Measurements from ENCODE around the gene SLC4A1.

SLC4A1 gene

DNA sequence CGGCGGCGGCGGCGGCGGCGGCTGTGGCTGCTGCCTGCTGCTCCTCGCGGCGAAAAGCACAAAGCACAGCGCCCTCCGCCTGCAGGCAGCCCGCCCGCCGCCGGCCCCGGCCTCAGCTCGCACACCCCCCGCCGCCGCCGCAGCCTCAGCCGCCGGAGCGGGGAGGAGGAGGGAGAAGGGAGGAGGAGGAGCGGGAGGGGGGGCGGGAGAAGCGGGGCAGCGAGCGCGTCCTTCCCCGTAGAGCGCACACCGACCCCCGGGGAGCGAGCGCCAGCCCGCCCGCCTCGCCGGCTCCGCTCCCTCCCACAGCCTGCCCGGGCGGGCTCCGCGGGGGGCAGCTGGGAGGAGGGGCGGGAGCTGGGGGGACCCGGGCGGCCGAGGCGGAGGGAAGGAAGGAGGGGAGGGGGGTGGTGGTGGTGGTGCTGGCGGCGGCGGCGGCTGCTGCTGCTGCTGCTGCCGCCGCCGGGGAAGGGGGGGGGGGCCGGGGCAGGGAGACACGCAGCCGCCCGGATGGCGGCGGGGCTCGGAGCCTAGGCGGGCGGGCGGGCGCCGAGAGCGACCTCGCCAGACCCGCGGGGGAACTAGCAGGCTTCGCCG, 48.2 kb downstream of the SLC4A1 start, which contains the start of gene UBTF:
TSS of gene UBTF (minus strand) at position 60 of the 597 bp plus-strand sequence. CDS start 1,446 bp downstream, outside the sequence.
- peak; percentile 35 for DNase-seq

DNA sequence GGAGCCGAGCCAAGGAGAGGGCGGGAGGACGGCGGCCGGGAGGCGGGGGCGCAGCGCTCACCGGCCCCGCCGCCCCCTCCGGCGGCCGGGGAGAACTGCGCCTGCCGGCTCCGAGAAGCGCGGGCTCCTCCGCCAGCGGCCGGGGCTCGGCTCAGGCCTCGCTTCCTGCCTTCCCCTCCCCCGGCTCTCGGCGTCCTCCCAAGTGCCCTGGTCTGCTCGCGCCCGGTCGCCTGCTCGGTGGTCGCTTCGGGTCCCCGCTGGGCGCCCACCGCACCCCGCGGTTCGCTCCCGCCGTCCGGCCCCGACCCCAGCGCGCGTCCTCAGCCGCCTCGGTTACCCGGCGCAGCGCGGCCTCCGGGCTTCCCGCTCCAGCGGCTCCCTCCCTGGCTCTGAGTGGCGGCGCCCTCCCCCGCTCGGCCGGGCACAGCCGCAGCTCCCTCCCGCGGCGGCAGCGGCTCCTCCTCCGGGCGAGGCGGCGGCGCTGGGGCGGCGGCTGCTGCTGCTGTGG, 48.8 kb downstream of the SLC4A1 start:
- peak; percentile 47 for DNase-seq

DNA sequence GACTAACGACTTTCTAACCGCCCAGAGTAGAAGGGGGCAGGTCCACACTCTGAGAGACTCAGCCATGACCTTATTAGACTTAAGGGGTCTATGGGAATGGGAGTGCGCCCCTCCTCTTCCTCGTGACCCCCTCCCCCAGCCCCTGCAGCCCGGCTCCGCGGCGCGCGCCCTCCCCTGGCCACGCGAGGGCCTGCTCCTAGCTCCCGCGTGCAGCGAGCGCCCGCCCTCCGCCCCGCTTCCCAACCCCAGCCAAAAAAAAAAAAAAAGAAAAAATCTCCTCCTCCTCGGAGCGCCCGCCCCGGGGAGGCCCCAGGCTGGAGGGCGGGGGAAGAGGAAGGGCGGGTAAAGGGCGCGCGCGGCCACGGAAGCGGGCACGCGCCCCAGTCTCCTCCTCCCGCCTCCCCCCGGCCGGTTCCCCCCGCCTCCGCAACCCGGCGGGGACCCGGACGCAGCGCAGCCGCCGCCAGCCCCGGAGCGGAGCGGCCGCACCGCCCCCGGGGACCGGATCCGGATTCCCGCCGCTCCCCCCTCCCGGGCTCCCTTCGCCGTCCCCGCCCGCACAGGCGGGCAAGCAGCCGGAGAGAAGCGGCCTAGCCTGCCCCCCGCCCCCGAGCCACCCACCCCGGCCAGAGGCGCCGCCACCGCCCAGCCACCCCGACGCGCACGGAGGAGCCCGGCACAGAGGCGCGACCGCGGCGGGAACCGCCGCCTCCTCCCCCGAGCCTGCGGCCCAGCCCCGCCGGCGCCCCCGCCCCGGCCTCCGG, 49.4 kb downstream of the SLC4A1 start:
- peak; percentile 70 for DNase-seq

DNA sequence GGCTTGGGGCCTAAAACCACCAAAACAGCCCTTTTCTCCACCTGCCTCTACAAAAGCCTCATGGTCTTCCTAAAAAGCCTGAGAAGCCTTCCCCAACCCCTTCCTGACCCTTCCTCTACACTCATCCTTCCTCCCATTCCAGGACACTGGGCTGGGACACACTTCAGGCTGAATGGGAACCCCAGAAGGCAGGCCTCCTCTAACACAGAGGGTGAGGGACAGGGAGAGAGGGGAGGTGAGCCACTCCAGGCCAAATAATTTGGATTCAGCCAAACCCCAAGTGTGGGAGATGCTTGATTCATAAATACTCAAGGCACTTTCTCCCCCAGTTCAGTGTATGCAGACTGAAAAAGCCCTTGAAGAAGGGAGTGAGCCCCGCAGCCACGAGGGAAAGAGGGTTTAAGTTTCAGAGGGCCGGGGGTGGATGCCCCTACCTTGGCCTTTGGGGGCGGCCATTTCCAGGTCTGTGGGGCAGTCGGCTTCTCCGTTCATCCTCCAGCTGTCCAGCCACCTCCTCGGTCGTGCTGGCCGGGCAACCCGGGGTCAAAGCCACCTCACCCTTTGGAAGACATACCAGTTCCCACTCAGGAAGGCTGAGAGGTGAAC, 50.1 kb downstream of the SLC4A1 start:
- no peak for DNase-seq

DNA sequence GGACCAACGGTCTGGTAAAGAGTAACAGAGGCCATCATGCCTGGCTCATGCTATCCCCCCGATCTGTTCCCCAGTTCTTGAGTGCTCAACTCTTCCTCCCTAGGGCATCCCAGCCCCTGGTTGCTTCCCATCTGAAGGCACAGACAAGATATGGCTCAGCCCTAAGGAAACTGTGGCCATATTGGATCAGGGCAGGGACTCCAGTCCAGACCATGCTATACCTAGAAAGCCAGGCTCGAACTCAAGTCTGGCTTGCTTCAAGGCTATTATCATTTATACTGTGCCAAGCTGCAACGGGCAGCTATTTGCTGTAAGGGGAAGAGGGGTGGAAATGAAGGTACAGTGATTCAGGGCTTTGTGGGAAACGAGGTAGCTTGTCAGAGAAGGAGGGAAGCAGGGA, 51.2 kb downstream of the SLC4A1 start:
- no peak for DNase-seq

DNA sequence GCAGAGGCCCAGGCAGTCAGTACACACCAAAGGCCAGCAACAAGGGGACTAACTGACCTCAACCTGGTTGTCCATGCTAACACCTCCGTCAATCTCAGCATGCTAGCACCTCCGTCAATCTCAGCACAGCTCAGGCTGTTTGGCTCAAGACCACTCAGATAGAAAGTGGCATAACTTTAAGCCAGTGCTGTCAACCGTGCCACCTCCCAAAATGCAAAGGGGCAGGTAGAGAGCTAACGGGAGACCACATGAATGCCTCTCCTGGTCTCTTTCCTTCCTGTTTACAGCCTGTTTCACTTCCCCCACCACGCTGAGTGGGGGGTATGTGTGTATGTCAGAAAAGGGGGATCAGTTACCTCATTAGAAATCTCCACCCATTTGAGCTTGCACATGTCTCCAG, 51.8 kb downstream of the SLC4A1 start:
- no peak for DNase-seq

DNA sequence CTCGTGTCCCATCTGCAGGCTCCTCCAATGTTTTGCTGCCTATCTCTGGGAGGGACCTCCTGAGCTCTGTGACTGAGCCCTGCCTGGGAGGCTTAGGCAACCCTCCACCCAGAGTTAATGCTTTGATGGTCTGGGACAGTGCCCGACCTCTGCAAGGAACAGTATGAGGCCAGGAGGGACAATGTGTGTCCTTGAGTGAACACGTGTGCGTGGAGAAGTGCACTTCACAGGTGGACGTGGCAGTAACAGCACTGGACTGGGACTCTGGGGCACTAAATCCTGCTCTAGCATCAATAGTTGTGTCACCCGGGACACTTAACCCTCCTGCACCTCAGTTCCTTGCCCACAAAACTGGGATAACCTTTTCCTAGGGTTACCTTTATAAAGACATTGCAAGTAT, 53.0 kb downstream of the SLC4A1 start:
- no peak for DNase-seq

DNA sequence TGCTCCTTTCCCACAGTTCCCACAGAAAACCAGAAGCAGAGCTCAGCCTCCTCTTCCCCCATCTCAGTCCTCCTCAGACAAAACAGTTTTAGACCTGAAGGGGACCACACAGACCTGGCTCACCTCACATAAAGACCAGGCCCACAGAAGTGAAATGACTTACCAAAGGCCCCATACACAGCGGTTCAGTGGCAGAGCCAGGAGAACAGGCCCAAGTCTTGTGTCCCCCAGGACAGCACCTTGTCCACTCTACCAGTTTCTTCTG, 53.8 kb downstream of the SLC4A1 start:
- DNase-seq: no peak

DNA sequence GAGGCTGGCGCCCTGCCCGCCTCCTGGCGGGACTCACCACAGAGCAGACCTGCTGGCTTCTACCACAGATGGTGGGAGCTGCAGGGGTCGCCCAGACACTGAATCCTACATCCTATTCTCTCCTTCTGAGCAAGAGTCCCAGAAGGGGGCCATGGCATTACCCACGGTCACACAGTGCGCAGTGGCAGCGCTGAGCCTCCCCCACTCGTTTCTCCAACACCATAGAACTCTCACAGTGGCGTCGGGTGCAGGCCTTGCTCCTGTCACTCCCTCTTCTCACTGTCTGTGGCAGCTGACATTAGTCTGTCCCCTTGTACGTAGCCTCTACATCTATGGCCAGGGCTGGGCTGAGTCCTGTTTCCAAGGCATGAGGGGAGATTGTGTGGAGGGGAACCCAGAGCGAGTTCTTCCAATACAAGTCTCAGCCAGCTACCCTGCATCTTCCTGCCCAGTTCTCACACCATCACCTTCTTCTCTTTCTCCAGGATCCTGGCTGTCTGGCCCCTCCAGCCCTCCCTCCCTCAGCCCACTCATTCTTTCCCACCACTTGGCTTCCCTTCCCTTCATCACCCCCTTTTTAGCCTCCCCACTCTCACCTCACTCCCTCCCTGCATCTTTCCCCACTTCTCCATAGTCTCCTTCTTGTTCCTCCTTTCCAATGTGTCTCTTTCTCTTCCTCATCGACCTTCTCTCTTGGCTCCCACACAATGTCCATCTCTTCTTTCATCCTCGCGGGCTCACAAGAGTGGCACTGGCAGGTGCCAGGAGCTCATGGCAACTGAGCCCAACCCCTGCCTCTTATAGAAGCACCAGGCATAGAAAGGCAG, 54.3 kb downstream of the SLC4A1 start:
- no peak for DNase-seq

DNA sequence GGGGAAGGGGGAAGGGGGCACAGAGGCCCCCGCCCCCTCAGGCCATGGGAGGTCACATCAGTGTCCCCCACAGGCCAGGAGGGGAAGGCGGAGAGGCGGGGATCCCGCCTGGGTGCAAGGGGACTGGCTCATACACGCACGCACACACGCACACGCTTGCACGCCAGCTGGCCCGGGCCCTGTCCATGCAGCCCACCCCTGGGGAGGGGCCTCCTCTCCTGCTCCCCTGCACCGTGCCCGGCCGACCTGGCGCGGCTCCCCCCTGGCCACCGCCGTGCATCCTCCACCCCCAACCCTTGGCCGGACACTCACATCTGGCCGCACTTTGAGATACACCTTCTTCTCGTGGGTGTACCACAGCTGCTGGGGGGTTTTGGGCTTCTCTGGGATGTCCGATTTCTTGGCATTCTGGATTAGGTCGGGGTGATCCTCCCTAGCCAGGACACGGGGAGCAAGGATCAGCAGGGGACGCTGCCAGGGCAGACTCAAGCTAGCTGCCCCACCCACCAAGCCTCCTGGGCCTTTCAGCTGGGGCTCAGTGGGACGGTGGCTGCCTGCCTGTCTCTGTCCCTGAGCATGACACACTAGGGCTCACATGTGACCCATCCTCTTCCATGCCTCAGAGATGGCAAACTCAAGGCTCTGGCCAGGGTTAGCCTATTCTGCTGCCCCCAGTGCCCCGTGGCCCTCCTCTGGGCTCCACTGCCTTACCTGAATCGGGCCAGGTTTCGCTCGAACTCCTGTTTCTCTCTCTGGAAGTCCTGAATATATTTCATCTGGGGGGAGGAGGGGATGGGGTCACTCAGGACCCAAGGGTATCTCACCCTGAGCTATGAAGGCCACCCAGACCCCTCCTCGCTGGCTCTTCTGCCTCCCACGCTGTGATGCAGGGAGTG, 55.2 kb downstream of the SLC4A1 start:
- no peak for DNase-seq

DNA sequence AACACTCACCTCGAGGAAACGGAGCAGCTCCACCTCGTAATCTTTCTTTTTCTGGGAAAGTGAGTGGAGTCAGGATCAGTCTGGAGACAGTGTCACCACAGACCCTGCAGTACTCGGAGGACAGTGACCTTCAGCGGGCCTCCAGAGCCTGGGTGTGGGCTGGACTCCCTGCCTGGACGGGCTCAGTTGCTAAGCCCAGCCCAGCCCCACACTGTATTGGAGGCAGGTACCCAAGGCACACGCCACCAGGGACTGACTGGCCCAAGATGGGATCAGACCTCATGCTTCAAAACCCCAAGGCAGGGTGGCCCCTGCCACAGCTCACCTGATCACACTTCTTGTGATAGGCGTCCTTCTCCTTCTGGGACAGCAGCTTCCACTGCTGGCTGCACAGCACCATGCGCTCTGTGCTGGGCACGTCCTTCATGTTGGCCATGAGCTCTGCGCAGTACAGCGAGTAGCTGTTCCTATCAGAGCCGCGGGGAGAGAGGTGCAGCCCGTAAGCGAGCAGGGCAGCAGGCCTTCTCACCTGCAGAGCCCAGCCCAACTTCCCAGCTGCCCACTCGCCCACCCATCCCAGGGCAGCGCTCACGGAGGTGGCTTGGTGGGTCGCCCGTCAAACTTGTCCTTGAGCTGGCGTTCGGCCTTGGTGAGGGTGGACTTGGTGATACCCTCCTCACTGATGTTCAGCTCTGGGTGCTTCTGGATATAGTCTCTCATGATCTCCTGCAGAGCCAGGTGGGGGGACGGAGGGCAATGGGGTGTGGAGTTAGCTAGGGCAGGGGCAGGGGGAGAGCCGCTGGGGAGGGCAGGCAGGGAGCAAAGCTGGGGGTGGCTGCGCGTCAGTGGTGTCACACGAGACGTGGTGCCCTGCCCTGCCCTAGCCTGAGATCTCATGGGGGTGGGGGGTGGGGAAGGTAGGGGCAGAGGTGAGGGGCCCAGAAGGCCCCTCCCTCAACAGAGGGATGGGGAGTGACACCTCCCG, 56.4 kb downstream of the SLC4A1 start:
- DNase-seq: no peak

DNA sequence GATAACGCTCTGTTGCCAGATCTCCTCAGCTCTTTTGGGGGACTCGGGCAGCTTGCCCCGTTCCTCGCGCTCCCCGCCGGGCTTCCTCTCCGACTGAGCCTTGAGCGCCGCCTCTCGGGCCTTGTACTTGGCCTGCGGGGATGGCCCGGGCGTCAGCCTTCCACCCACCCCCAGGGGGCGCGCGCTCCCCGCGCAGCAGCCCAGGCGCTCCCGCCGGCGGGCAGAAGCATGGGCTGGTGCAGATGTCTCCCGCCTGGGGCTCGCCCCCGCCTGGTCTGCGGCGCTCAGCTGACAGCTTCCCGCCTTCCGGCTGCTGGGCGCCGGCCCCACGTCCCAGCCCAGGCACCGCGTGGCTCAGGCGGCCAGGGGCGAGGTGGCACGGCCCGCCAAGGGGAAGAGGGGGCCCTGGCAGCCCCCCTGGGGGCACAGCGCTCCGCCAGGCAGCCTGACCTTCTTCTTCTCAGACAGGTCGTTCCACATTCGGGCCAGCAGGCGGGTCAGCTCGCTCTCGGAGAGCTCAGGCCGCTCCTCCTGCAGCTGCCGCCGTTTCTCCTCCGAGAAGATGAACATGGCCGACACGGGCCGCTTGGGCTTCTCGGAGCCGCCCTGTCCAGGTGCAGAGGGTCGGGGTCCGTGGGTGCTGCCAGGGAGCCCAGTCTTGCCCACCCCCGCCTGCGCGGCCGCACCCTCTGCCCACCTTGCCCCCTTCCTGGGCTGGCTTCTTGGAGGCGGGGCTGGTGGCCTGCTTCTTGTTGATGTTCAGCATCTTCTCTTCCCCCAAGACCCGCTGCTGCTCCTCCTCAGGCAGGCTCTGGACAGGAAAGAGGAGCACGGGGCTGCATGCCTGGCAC, 57.4 kb downstream of the SLC4A1 start:
- peak; percentile 64 for DNase-seq

DNA sequence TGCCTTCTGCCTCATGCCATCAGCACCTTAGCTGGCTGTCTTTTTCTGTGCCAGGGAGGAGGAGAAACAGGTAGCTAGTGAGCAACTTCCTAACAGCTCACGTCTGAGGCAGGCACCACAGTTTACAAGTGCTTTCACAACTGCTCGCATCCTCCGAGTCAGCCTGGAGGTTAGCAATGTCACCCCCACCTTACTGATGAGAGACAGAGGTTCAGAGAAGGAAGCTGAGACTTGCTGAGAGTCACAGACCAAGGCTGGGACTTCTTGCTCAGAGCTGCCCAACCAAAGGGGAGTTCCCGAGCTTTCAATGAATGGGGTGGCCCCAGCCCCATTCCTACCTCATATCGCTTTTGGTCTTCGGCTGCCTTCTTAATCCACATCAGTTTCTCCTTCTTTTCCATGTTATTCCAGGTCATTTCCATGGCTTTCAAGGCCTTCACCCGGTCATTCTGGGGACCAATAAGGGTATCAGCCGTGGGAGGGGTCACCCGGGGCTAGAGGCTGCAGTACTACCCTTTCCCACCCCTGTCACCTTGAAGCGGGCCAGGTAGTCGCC, 58.1 kb downstream of the SLC4A1 start:
- DNase-seq: no peak

DNA sequence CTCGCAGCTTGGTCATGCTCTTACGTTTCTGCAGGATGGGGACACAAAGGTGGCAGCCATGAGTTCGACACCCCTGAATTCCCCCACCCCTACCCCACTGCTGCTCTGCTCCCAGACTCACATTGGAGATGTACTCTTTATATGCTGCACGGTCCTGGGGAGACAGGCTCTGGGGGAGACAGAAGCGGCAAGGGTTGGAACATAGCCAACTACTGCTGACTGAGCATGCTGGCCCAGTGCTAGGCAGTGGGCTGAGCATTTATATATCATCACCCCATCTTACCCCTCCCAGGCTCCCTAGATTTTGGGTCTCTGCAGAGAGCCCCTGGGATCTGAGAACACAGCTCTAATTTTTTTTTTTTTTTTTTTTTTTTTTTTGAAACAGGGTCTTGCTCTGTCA, 60.2 kb downstream of the SLC4A1 start:
- no peak for DNase-seq

DNA sequence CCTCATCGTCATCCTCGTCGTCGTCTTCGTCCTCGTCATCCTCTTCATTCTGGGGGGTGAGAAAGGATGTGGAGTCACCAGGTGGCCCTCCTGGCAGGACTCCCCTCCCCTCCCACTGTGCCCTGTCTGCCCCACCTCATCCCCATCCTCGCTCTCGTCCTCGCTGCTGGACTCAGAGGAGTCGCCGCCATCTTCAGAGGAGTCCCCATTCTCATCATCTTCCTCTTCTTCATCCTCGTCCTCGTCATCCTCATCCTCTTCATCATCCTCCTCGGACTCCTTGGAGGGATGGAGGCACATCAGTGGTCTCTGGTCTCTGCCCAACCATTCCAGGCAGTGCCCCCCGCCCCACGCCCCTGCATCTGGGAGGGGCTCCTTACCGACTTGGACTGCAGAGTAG, 60.6 kb downstream of the SLC4A1 start:
- DNase-seq: no peak

DNA sequence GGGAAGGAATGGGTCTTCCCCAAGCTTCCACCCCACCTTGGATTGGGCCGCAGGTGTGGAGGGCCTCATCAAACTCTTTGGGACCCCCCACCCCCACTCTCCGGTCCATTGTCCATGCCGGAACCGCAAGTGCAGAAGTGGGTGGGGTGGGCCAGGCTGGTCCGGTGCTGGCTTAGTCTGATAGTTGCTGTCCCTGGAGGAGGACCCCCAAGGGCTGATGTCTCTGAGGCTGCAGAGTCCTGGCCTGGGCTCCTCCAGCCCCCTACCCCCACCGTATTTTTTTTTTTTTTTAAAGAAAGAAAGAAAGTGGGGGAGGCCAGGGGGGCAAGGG, 61.1 kb downstream of the SLC4A1 start:
- no peak for DNase-seq

DNA sequence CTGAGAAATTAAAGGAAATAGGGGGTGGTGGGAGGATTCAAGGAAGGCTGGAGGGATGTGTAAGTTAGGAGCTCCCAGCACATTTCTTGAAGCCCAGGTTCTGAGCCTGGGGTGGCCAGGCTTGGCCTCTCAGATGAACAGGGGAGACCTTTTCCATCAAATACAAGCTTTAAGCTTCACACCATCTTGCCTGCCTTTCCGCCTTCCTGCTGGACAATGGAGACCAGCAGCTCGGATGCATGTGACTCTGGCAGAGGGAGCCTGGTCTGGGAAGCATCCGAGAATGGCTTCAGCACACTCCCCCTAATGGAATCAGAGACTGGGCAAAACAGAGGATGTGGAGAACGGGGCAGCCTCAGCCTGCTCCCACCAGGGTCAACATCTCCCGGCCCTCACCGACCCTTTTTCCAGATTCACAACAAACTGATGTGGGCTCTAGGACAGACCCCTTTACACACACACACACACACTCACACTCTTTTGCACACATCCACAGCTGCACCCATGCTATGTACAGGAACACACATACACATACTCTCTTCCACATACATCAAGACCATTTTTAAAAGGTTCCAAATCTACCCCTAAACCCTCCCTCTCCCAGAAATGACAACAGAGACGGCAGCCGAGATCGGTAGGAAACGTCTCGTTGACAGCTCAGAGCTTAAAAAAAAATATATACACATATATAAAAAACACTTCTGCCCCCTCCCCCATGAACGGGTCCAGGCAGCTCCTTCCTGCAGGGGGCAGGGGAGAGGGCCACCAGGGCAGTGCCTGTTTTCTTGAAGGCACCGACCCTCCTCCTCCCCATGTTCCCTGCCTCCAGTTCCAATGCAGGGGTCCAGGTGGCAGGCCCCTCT, 61.7 kb downstream of the SLC4A1 start:
- DNase-seq: no peak

DNA sequence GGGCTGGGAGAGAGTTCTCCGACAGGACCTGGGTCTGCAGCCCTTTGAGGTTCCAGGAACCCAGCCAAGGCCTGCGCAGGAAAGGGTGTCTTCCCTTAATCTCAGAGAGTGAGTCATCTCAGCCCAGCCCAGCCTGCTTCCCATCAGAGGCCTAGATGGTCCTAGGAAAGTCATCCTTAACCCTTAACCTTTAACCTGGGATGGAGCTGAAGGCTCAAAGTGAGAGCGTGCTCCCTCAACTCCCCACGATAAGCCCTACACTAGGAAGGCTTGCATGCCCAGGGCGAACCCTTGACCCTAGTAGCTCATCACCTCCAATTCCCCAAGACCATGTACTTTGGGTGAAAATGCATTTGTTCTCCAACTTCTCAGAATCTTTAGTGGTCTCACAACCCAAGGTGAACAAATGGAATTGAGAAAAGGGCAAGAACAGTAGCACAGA, 63.5 kb downstream of the SLC4A1 start:
- no peak for DNase-seq

Data from NCI-H2029 (cell line).